Liver (tissue), 9 donors: Measurements from ENCODE around the gene TMEM200C. TPM values are rescaled to one million over a fixed set of nuclear protein-coding genes. Genes with fewer than 3 reads are reported as not detected.

Experiments used
- DNase-seq: peaks from one replicate; pipeline ENCODE4 v3.0.0-alpha.2; 2017; ENCODE audit warnings: low spot score
- H3K27ac ChIP-seq, 2 donors: one replicate each; pipeline ENCODE4 v1.7.0; 2013; ENCODE audit warnings: inconsistent platforms in 2 of 2, low read length in 2 of 2, control low read depth in 1 of 2, low read depth in 1 of 2, mild to moderate bottlenecking in 1 of 2
- H3K27me3 ChIP-seq, 4 donors: one replicate each; pipeline versions ENCODE4 v1.6.1 to v1.7.0; 2013; ENCODE audit warnings: low read length in 3 of 4, inconsistent platforms in 1 of 4, mild to moderate bottlenecking in 1 of 4, moderate library complexity in 1 of 4; ENCODE audit not compliant: control insufficient read depth in 4 of 4, insufficient read depth in 4 of 4
- H3K36me3 ChIP-seq, 4 donors: one replicate each; pipeline versions ENCODE4 v1.6.1 to v1.7.0; 2013; ENCODE audit warnings: low read length in 3 of 4, mild to moderate bottlenecking in 3 of 4, low read depth in 1 of 4, moderate library complexity in 1 of 4; ENCODE audit not compliant: control insufficient read depth in 4 of 4, insufficient read depth in 3 of 4
- H3K4me1 ChIP-seq, 4 donors: one replicate each; pipeline versions ENCODE4 v1.6.1 to v1.7.0; 2013; ENCODE audit warnings: low read length in 3 of 4, mild to moderate bottlenecking in 3 of 4, moderate library complexity in 1 of 4; ENCODE audit not compliant: control insufficient read depth in 4 of 4, insufficient read depth in 4 of 4
- H3K4me3 ChIP-seq, 3 donors: one replicate each; pipeline versions ENCODE4 v1.6.1 to v1.7.0; 2013; ENCODE audit warnings: low read length in 3 of 3, control low read depth in 1 of 3, low read depth in 1 of 3, mild to moderate bottlenecking in 1 of 3
- H3K9ac ChIP-seq, 2 donors: one replicate each; pipeline ENCODE4 v1.7.0; 2013; ENCODE audit warnings: low read length in 2 of 2, mild to moderate bottlenecking in 2 of 2, moderate library complexity in 2 of 2, control low read depth in 1 of 2, low read depth in 1 of 2
- H3K9me3 ChIP-seq, 4 donors: one replicate each; pipeline versions ENCODE4 v1.6.1 to v1.7.0; 2013; ENCODE audit warnings: low read length in 3 of 4; ENCODE audit not compliant: control insufficient read depth in 4 of 4
- EGR1 ChIP-seq, 2 donors: IDR thresholded peaks; 2 replicates each; pipeline ENCODE4 v1.6.1; 2016 to 2018; ENCODE audit warnings: antibody characterized with exemption in 2 of 2, low read depth in 2 of 2
- FOXA1 ChIP-seq: IDR thresholded peaks from 2 replicates; pipeline ENCODE4 v1.6.1; 2016; ENCODE audit warnings: antibody characterized with exemption
- HNF4A ChIP-seq, 2 donors: conservative IDR thresholded peaks; 2 replicates each; pipeline ENCODE4 v1.6.1; 2016; ENCODE audit warnings: antibody characterized with exemption in 2 of 2, mild to moderate bottlenecking in 2 of 2
- HNF4G ChIP-seq: IDR thresholded peaks from 2 replicates; pipeline ENCODE4 v1.6.1; 2016; ENCODE audit warnings: antibody characterized with exemption
- JUND ChIP-seq, 2 donors: IDR thresholded peaks; 2 replicates each; pipeline ENCODE4 v1.6.1; 2016; ENCODE audit warnings: antibody characterized with exemption in 2 of 2
- NR2F2 ChIP-seq: IDR thresholded peaks from 2 replicates; pipeline ENCODE4 v1.6.1; 2016; ENCODE audit warnings: antibody characterized with exemption
- RAD21 ChIP-seq, 2 donors: IDR thresholded peaks; 2 replicates each; pipeline ENCODE4 v1.6.1; 2016; ENCODE audit warnings: antibody characterized with exemption in 2 of 2, mild to moderate bottlenecking in 2 of 2
- RXRA ChIP-seq, 2 donors: IDR thresholded peaks; 2 replicates each; pipeline ENCODE4 v1.6.1; 2017 to 2018; ENCODE audit warnings: antibody characterized with exemption in 2 of 2, mild to moderate bottlenecking in 1 of 2
- SP1 ChIP-seq: IDR thresholded peaks from 2 replicates; pipeline ENCODE4 v1.6.1; 2018; ENCODE audit warnings: antibody characterized with exemption, mild to moderate bottlenecking
- TAF1 ChIP-seq: conservative IDR thresholded peaks from 2 replicates; pipeline ENCODE4 v1.6.1; 2016; ENCODE audit warnings: antibody characterized with exemption, mild to moderate bottlenecking
- YY1 ChIP-seq: IDR thresholded peaks from 2 replicates; pipeline ENCODE4 v1.6.1; 2016; ENCODE audit warnings: antibody characterized with exemption, mild to moderate bottlenecking
- WGBS: extraction: QIAGEN DNeasy Blood & Tissue Kit; methylation state at CpG from one replicate; pipeline ENCODE4 v1.1.7; 2013; 5-methylcytosine and 5-hydroxymethylcytosine counted together
- polyA plus RNA-seq, 2 donors: library from polyadenylated mRNA; stranded (reverse) in 1 of 2; unstranded in 1 of 2; fragments of 200-250 nt in 1 of 2; fragments of >200 nt in 1 of 2; fragmentation: Nextera tagmentation in 1 of 2; extraction: Ambion mirVana in 1 of 2; gene quantifications; one replicate each; pipeline versions ENCODE4 v1.2.1 to v1.2.3, GENCODE V29; 2013 to 2015
- total RNA-seq, 2 donors: library from RNA; depleted of rRNA; stranded (reverse); fragments of >200 nt; gene quantifications; one replicate each; pipeline ENCODE4 v1.2.3, GENCODE V29; 2014
- TF ChIP-seq, protein P1 (sequence below): fragments of 150-350 bp; IDR thresholded peaks from 2 replicates; pipeline ENCODE4 v1.5.1; 2017; ENCODE audit warnings: improper control_type of control experiment, low read depth, low read length; ENCODE audit not compliant: missing input control
- TF ChIP-seq, protein P2 (sequence below): IDR thresholded peaks from 2 replicates; pipeline ENCODE4 v1.6.1; 2016; ENCODE audit warnings: antibody characterized with exemption
- TF ChIP-seq, protein P3 (sequence below): IDR thresholded peaks from 2 replicates; pipeline ENCODE4 v1.6.1; 2016; ENCODE audit warnings: antibody characterized with exemption
- TF ChIP-seq, protein P4 (sequence below): IDR thresholded peaks from 2 replicates; pipeline ENCODE4 v1.6.1; 2016; ENCODE audit warnings: antibody characterized with exemption, mild to moderate bottlenecking
- TF ChIP-seq, protein P5 (sequence below): IDR thresholded peaks from 2 replicates; pipeline ENCODE4 v1.6.1; 2016; ENCODE audit warnings: antibody characterized with exemption
- donor health status: healthy.
- donor health status: healthy.
- donor health status: healthy.
- donor health status: healthy.
- donor health status: healthy.

The TMEM200C gene
- total and polyA plus RNA-seq, 4 donors = 0.08 to 0.58 (median 0.24) TPM

DNA sequence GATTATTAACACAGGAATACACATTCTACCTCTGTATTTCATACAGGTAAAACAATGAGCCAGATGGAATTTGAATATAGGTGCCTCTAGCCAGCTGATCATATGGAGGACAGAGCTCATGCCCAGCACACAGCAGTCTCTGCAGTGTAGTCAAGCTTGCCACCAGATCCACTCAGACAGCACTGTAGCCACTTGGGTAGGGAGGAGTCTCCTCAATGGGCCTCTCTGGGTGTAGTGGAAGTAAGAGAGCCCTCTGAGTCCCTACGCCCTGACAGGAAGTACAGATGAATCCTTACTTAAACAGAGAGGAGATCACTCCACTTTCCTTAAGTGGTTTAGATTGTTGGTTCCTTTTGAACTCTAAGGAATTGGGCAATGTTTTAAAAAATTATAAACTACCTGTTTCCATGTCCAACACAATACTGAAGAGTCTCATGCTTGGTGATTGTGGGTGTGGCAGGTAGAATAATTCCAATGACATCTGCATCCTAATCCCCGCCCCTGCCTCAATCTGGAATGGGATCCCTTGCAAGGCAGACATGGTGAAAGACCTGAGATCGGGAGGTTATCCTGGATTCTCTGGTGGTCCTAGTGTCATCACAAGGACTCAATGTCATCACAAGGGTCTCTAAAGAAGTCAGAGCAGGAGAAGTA is 23.0 kb upstream of the TMEM200C start:
- no peaks in the 10 kb centered on the region for H3K27me3 ChIP-seq
- no peak for DNase-seq
- H3K4me1 ChIP-seq = no peaks in the 10 kb centered on the region
- no peak overlapping the region for H3K4me3 ChIP-seq
- TF ChIP-seq, protein P1, sequence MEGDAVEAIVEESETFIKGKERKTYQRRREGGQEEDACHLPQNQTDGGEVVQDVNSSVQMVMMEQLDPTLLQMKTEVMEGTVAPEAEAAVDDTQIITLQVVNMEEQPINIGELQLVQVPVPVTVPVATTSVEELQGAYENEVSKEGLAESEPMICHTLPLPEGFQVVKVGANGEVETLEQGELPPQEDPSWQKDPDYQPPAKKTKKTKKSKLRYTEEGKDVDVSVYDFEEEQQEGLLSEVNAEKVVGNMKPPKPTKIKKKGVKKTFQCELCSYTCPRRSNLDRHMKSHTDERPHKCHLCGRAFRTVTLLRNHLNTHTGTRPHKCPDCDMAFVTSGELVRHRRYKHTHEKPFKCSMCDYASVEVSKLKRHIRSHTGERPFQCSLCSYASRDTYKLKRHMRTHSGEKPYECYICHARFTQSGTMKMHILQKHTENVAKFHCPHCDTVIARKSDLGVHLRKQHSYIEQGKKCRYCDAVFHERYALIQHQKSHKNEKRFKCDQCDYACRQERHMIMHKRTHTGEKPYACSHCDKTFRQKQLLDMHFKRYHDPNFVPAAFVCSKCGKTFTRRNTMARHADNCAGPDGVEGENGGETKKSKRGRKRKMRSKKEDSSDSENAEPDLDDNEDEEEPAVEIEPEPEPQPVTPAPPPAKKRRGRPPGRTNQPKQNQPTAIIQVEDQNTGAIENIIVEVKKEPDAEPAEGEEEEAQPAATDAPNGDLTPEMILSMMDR = no peak
- TF ChIP-seq RAD21 (IDR thresholded peaks at IDR 0.05) = no peak
- TF ChIP-seq HNF4A (conservative IDR thresholded peaks at IDR 0.05) = no peak
- no peak for TF ChIP-seq HNF4G
- no peak for TF ChIP-seq SP1
- no peak for TF ChIP-seq YY1
- WGBS = 93% methylated on average over 3 of the region's 3 CpGs
- H3K9ac ChIP-seq = no peak overlapping the region
- no peak overlapping the region for H3K27ac ChIP-seq
- H3K9me3 ChIP-seq = no peaks in the 10 kb centered on the region
- no peaks in the 10 kb centered on the region for H3K36me3 ChIP-seq

DNA sequence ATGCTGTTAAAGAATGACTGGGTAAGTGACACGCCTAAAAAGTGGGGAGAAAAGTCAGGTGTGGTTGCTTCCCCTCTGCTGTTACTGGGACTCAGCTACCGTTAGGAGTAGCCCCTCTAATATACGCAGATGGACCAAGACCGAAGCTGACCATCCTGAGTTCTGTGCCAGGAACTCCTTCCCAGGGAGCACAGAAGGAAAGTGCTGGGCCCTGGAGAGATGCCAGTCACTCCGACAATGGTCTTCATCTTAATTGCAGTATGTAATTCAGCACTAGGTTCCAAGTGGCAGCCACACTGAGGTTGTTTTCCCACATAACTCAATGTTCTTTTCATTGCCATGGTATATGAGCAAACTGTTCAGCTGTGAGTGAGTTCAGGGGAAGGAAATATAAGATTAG is 19.6 kb upstream of the TMEM200C start:
- no peak for DNase-seq
- H3K9ac ChIP-seq = no peak overlapping the region
- TF ChIP-seq EGR1 (IDR thresholded peaks at IDR 0.05; ENCODE audit: low read depth in 2 of 2) = no peak
- no peak for TF ChIP-seq TAF1
- TF ChIP-seq, protein P2, sequence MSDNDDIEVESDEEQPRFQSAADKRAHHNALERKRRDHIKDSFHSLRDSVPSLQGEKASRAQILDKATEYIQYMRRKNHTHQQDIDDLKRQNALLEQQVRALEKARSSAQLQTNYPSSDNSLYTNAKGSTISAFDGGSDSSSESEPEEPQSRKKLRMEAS = no peak
- no peak for TF ChIP-seq RXRA (IDR thresholded peaks at IDR 0.05)
- no peak for TF ChIP-seq JUND (IDR thresholded peaks at IDR 0.05)
- TF ChIP-seq, protein P3, sequence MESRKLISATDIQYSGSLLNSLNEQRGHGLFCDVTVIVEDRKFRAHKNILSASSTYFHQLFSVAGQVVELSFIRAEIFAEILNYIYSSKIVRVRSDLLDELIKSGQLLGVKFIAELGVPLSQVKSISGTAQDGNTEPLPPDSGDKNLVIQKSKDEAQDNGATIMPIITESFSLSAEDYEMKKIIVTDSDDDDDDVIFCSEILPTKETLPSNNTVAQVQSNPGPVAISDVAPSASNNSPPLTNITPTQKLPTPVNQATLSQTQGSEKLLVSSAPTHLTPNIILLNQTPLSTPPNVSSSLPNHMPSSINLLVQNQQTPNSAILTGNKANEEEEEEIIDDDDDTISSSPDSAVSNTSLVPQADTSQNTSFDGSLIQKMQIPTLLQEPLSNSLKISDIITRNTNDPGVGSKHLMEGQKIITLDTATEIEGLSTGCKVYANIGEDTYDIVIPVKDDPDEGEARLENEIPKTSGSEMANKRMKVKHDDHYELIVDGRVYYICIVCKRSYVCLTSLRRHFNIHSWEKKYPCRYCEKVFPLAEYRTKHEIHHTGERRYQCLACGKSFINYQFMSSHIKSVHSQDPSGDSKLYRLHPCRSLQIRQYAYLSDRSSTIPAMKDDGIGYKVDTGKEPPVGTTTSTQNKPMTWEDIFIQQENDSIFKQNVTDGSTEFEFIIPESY = no peak
- TF ChIP-seq FOXA1 = no peak
- TF ChIP-seq NR2F2 = no peak
- TF ChIP-seq, protein P4, sequence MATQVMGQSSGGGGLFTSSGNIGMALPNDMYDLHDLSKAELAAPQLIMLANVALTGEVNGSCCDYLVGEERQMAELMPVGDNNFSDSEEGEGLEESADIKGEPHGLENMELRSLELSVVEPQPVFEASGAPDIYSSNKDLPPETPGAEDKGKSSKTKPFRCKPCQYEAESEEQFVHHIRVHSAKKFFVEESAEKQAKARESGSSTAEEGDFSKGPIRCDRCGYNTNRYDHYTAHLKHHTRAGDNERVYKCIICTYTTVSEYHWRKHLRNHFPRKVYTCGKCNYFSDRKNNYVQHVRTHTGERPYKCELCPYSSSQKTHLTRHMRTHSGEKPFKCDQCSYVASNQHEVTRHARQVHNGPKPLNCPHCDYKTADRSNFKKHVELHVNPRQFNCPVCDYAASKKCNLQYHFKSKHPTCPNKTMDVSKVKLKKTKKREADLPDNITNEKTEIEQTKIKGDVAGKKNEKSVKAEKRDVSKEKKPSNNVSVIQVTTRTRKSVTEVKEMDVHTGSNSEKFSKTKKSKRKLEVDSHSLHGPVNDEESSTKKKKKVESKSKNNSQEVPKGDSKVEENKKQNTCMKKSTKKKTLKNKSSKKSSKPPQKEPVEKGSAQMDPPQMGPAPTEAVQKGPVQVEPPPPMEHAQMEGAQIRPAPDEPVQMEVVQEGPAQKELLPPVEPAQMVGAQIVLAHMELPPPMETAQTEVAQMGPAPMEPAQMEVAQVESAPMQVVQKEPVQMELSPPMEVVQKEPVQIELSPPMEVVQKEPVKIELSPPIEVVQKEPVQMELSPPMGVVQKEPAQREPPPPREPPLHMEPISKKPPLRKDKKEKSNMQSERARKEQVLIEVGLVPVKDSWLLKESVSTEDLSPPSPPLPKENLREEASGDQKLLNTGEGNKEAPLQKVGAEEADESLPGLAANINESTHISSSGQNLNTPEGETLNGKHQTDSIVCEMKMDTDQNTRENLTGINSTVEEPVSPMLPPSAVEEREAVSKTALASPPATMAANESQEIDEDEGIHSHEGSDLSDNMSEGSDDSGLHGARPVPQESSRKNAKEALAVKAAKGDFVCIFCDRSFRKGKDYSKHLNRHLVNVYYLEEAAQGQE = no peak
- no peak for TF ChIP-seq HNF4A (conservative IDR thresholded peaks at IDR 0.05)
- no peak for TF ChIP-seq RAD21 (IDR thresholded peaks at IDR 0.05)
- TF ChIP-seq, protein P1 = no peak
- TF ChIP-seq, protein P5, sequence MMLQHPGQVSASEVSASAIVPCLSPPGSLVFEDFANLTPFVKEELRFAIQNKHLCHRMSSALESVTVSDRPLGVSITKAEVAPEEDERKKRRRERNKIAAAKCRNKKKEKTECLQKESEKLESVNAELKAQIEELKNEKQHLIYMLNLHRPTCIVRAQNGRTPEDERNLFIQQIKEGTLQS = no peak
- no peaks in the 10 kb centered on the region for H3K36me3 ChIP-seq
- no peaks in the 10 kb centered on the region for H3K27me3 ChIP-seq
- 82% methylated on average over 5 of the region's 5 CpGs for WGBS
- no peaks in the 10 kb centered on the region for H3K4me1 ChIP-seq
- no peak overlapping the region for H3K4me3 ChIP-seq
- no peak overlapping the region for H3K27ac ChIP-seq
- no peaks in the 10 kb centered on the region for H3K9me3 ChIP-seq
